ENCODE results near the gene CDSN. TPM values are rescaled to one million over a fixed set of nuclear protein-coding genes. Genes with fewer than 3 reads are reported as not detected.

CDSN gene
- total and polyA plus RNA-seq, 2 of the 4 experiments (the other 2 are of a cell fraction): not detected

- no peaks in the 10 kb centered on the region for H3K36me3 ChIP-seq (ENCODE audit: control insufficient read depth, insufficient read depth, low read length)
- no peak for DNase-seq
- no TSS peak for BruUV-seq (replicated peaks)
- no peak overlapping the region for H4K5ac ChIP-seq (ENCODE audit: low read depth, low read length)
- H3K18ac ChIP-seq (ENCODE audit: low read depth, low read length): no peak overlapping the region
- H3K27ac ChIP-seq (ENCODE audit: insufficient read depth, low read length): no peak overlapping the region
- H3K14ac ChIP-seq (replicated peaks; ENCODE audit: low read depth, low read length): no peak overlapping the region
- H2AK5ac ChIP-seq (ENCODE audit: low read depth, low read length): no peak overlapping the region
- H4K8ac ChIP-seq (ENCODE audit: low read depth in 2 of 2, low read length in 2 of 2): no peak overlapping the region
- H2BK120ac ChIP-seq (ENCODE audit: low read depth, low read length): no peak overlapping the region
- H3K4me1 ChIP-seq (ENCODE audit: control insufficient read depth, insufficient read depth, low read length): peaks cover 5% of the 10 kb centered on the region
- no peak for ATAC-seq (ENCODE audit: low read depth)
- WGBS, 2 experiments (ENCODE audit: extremely low coverage in 2 of 2, insufficient read length in 1 of 2): 67% methylated on average over 1 of the region's 6 CpGs; no CpG with 5 or more reads in 1 of the 2 experiments
- dilution Hi-C loops (cut with HindIII; ENCODE audit: low sequenced_read_pairs, unreplicated experiment): no loop called here
- H3K4me2 ChIP-seq (ENCODE audit: low read depth, low read length): no peak overlapping the region
- no peaks in the 10 kb centered on the region for H3K9me1 ChIP-seq (ENCODE audit: insufficient read depth, low read length)
- H3K9ac ChIP-seq (ENCODE audit: low read depth, low read length): no peak overlapping the region
- intact Hi-C loops (cut with micrococcal nuclease): no loop called here
- no peak overlapping the region for H3K4ac ChIP-seq (ENCODE audit: low read depth, low read length)
- peaks cover 2% of the 10 kb centered on the region; the same call in 1 of the 2 replicates for H3K9me3 ChIP-seq (ENCODE audit: control insufficient read depth, insufficient read depth, low read length)
- ChIA-PET POLR2A (ENCODE audit: unreplicated experiment) (no interaction called here), CTCF (no interaction called here)
- TF ChIP-seq MAZ (IDR thresholded peaks at IDR 0.05; ENCODE audit: borderline replicate concordance, low read depth, low read length) (no peak), NFE2L2 (IDR thresholded peaks at IDR 0.05; ENCODE audit: low read depth, low read length) (no peak), POLR2A (IDR thresholded peaks at IDR 0.05; ENCODE audit: low read depth, low read length) (no peak), CHD1 (IDR thresholded peaks at IDR 0.05; ENCODE audit: low read depth, low read length) (no peak), RFX5 (IDR thresholded peaks at IDR 0.05; ENCODE audit: low read depth, low read length) (no peak), MXI1 (IDR thresholded peaks at IDR 0.05; ENCODE audit: borderline replicate concordance, low read depth, low read length) (no peak), BHLHE40 (IDR thresholded peaks at IDR 0.05; ENCODE audit: low read depth, low read length) (no peak), MAFK (IDR thresholded peaks at IDR 0.05; ENCODE audit: low read depth, low read length) (no peak), SMC3 (IDR thresholded peaks at IDR 0.05; ENCODE audit: low read depth, low read length) (no peak)
- no peak overlapping the region for H3K56ac ChIP-seq (ENCODE audit: extremely low read depth, insufficient read depth, low read length)
- H3K4me3 ChIP-seq (ENCODE audit: insufficient read depth, low read depth, low read length): no peak overlapping the region
- no peak overlapping the region for H2AK9ac ChIP-seq (replicated peaks; ENCODE audit: low read depth, low read length, poor library complexity)
- no peaks in the 10 kb centered on the region; the same call in none of the 2 replicates for H3K27me3 ChIP-seq (ENCODE audit: control insufficient read depth, insufficient read depth, low read length)
- no peak overlapping the region for H2BK20ac ChIP-seq (ENCODE audit: low read depth, low read length)
- H4K20me1 ChIP-seq (ENCODE audit: insufficient read depth, low read length): 0 out of 2 replicates have a peak, but pooled peaks cover 3% of the 10 kb centered on the region
- H3K79me1 ChIP-seq (ENCODE audit: low read depth in 1 of 2, low read length in 2 of 2): no peaks in the 10 kb centered on the region
- H2BK5ac ChIP-seq (ENCODE audit: low read depth, low read length, poor library complexity, severe bottlenecking): no peak overlapping the region
- no peak overlapping the region for H4K91ac ChIP-seq (ENCODE audit: insufficient read depth, low read depth, low read length)
- no peak overlapping the region for H3K23ac ChIP-seq (ENCODE audit: low read depth, low read length)
- H2BK15ac ChIP-seq (ENCODE audit: low read depth, low read length): no peak overlapping the region
- H2AFZ ChIP-seq (replicated peaks; ENCODE audit: low read length, poor library complexity): no peak overlapping the region
- in situ Hi-C loops (cut with MboI; ENCODE audit: low sequenced_read_pairs): loop anchor here (25.0 kb wide), 1 partner anchor 604 kb away; the partner anchor contains the start of gene HLA-E
Observed at GRCh38 chr6:31090973-31091364, 29.3 kb downstream of the CDSN start.
